HG02852 (cell line): Measurements from ENCODE around the gene PON3.

Experiments used
- ATAC-seq: cut with Tn5 transposase; IDR thresholded peaks from one replicate; pipeline ENCODE4 v1.9.1; 2021; ENCODE audit warnings: mild to moderate bottlenecking, moderate library complexity; ENCODE audit not compliant: unreplicated experiment

The PON3 gene

GRCh38 chr7:95311389-95311788 is 84.8 kb downstream of the PON3 start:
- no peak for ATAC-seq

- no peak for ATAC-seq
Measured at GRCh38 chr7:95309951-95310350, 86.2 kb downstream of the PON3 start.
